GM06990 (cell line): ENCODE measurements around the gene C1orf185.
"Not testable (repeated sequence)": the region's sequence is repeated elsewhere in the genome, so short reads cannot be mapped to it uniquely, and the experiment has no call there.

Experiments
- DNase-seq: peaks from one replicate; pipeline ENCODE4 v3.0.0-alpha.2; 2011; ENCODE audit not compliant: insufficient read length; ENCODE audit errors: extremely low read depth
- H3K27me3 ChIP-seq: replicated peaks from 2 replicates; pipeline ENCODE4 v1.6.0; 2011; ENCODE audit warnings: low read length; ENCODE audit not compliant: control insufficient read depth, insufficient read depth
- H3K36me3 ChIP-seq: 2 replicates; pipeline ENCODE4 v1.5.1; 2011; ENCODE audit warnings: low read length; ENCODE audit not compliant: control insufficient read depth, insufficient read depth
- H3K4me3 ChIP-seq: replicated peaks from 2 replicates; pipeline ENCODE4 v1.5.1; 2011; ENCODE audit warnings: low read depth, mild to moderate bottlenecking, control low read depth, low read length
- TF ChIP-seq, protein P1 (sequence below): IDR thresholded peaks from 2 replicates; pipeline ENCODE4 v1.5.1; 2011; ENCODE audit warnings: low read length, control low read depth, mild to moderate bottlenecking, inconsistent platforms; ENCODE audit not compliant: insufficient read depth, poor library complexity, severe bottlenecking

C1orf185 gene

GRCh38 chr1:51133045-51133444, 31.0 kb downstream of the C1orf185 start:
- TF ChIP-seq, protein P1, sequence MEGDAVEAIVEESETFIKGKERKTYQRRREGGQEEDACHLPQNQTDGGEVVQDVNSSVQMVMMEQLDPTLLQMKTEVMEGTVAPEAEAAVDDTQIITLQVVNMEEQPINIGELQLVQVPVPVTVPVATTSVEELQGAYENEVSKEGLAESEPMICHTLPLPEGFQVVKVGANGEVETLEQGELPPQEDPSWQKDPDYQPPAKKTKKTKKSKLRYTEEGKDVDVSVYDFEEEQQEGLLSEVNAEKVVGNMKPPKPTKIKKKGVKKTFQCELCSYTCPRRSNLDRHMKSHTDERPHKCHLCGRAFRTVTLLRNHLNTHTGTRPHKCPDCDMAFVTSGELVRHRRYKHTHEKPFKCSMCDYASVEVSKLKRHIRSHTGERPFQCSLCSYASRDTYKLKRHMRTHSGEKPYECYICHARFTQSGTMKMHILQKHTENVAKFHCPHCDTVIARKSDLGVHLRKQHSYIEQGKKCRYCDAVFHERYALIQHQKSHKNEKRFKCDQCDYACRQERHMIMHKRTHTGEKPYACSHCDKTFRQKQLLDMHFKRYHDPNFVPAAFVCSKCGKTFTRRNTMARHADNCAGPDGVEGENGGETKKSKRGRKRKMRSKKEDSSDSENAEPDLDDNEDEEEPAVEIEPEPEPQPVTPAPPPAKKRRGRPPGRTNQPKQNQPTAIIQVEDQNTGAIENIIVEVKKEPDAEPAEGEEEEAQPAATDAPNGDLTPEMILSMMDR, result no peak
- Histone ChIP-seq H3K4me3 (no peak overlapping the region), H3K36me3 (no peaks in the 10 kb centered on the region), H3K27me3 (no peaks in the 10 kb centered on the region)
- DNase-seq, result no peak

GRCh38 chr1:51137696-51138095, 35.7 kb downstream of the C1orf185 start:
- H3K36me3 ChIP-seq, DNase-seq, H3K4me3 ChIP-seq, H3K27me3 ChIP-seq: not testable (repeated sequence)

GRCh38 chr1:51139474-51139873, 37.4 kb downstream of the C1orf185 start:
- no peak for DNase-seq
- TF ChIP-seq, protein P1, result no peak
- Histone ChIP-seq H3K4me3 (no peak overlapping the region), H3K36me3 (no peaks in the 10 kb centered on the region), H3K27me3 (no peaks in the 10 kb centered on the region)

GRCh38 chr1:51147394-51147793, 45.4 kb downstream of the C1orf185 start:
- no peak overlapping the region for H3K4me3 ChIP-seq
- TF ChIP-seq, protein P1, result no peak
- H3K27me3 ChIP-seq, result no peaks in the 10 kb centered on the region
- H3K36me3 ChIP-seq, result no peaks in the 10 kb centered on the region
- no peak for DNase-seq

- Histone ChIP-seq H3K36me3 (no peaks in the 10 kb centered on the region), H3K27me3 (no peaks in the 10 kb centered on the region), H3K4me3 (no peak overlapping the region)
- no peak for DNase-seq
- TF ChIP-seq, protein P1, result no peak
These were observed 52.7 kb downstream of the C1orf185 start for GRCh38 chr1:51154776-51155175.

DNA sequence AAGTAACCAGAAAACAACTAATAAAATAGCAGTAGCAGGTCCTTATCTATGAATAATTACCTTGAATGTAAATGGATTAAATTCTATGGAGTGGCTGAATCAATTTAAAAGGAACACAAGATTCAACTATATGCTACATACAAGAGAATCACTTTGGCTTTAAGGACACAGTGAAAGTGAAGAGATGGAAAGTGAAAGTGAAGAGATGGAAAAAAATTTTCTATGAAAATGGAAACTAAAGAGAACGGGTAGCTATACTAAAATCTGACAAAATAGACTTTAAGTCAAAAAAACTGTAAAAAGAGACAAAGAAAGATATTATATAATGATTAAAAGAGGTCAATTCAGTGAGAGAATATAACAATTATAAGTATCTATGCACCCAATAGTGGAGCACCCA, 54.7 kb downstream of the C1orf185 start:
- no peak for DNase-seq
- Histone ChIP-seq H3K36me3 (no peaks in the 10 kb centered on the region), H3K27me3 (no peaks in the 10 kb centered on the region), H3K4me3 (no peak overlapping the region)
- TF ChIP-seq, protein P1, result no peak
